IMR-90 (cell line): ENCODE results near the gene MDM2. TPM values are rescaled to one million over a fixed set of nuclear protein-coding genes. Genes with fewer than 3 reads are reported as not detected.

Source experiments
- ATAC-seq: fragments of 200-7000 bp; cut with Tn5 transposase; 2 replicates; pipeline ENCODE4 v1.9.1; 2020; ENCODE audit warnings: low read depth, mild to moderate bottlenecking, moderate library complexity
- BruUV-seq: library from RNA; stranded (reverse); fragments of 400-500 nt; replicated peaks from 2 replicates; lab custom pipeline; 2021; lab: Mats Ljungman, UMichigan
- CTCF ChIA-PET: fragments of 300-600 bp; formaldehyde crosslinking; extraction: SDS; loops from one replicate; lab custom pipeline; 2021; ENCODE audit warnings: antibody characterized with exemption; lab: Yijun Ruan, JAX
- POLR2A ChIA-PET: fragments of 300-600 bp; sonication (Branson Sonifier 250); formaldehyde crosslinking; loops from one replicate; lab custom pipeline; 2022; ENCODE audit warnings: antibody characterized with exemption; ENCODE audit not compliant: unreplicated experiment; lab: Charles Lee
- DNase-seq: peaks from one replicate; pipeline ENCODE4 v3.0.0; 2013
- H2AFZ ChIP-seq: replicated peaks from 2 replicates; pipeline ENCODE3; 2013; ENCODE audit warnings: low read length, mild to moderate bottlenecking; ENCODE audit not compliant: poor library complexity
- H2AK5ac ChIP-seq: 2 replicates; pipeline ENCODE4 v1.6.1; 2013; ENCODE audit warnings: low read depth, low read length, inconsistent platforms
- H2AK9ac ChIP-seq: replicated peaks from 2 replicates; pipeline ENCODE3; 2013; ENCODE audit warnings: mild to moderate bottlenecking, low read depth, low read length, moderate library complexity; ENCODE audit not compliant: poor library complexity
- H2BK120ac ChIP-seq: 2 replicates; pipeline ENCODE4 v1.6.1; 2013; ENCODE audit warnings: low read depth, low read length, inconsistent platforms
- H2BK15ac ChIP-seq: 3 replicates; pipeline ENCODE4 v1.6.1; 2013; ENCODE audit warnings: low read depth, low read length, inconsistent platforms
- H2BK20ac ChIP-seq: 2 replicates; pipeline ENCODE4 v1.6.1; 2013; ENCODE audit warnings: low read depth, mild to moderate bottlenecking, inconsistent platforms, low read length, moderate library complexity
- H2BK5ac ChIP-seq: 2 replicates; pipeline ENCODE4 v1.6.1; 2013; ENCODE audit warnings: mild to moderate bottlenecking, low read depth, low read length, inconsistent platforms; ENCODE audit not compliant: poor library complexity, severe bottlenecking
- H3K14ac ChIP-seq: replicated peaks from 2 replicates; pipeline ENCODE4 v1.6.1; 2013; ENCODE audit warnings: low read depth, low read length, inconsistent platforms
- H3K18ac ChIP-seq: 2 replicates; pipeline ENCODE4 v1.6.1; 2013; ENCODE audit warnings: low read depth, low read length, control low read depth
- H3K23ac ChIP-seq: 2 replicates; pipeline ENCODE4 v1.6.1; 2013; ENCODE audit warnings: low read depth, low read length, inconsistent platforms
- H3K27ac ChIP-seq: 2 replicates; pipeline ENCODE4 v1.5.1; 2013; ENCODE audit warnings: mild to moderate bottlenecking, control low read depth, low read length; ENCODE audit not compliant: insufficient read depth
- H3K27me3 ChIP-seq: 2 replicates; pipeline ENCODE4 v1.6.1; 2013; ENCODE audit warnings: low read length; ENCODE audit not compliant: control insufficient read depth, insufficient read depth
- H3K36me3 ChIP-seq: 2 replicates; pipeline ENCODE4 v1.6.1; 2013; ENCODE audit warnings: low read length, mixed read lengths; ENCODE audit not compliant: control insufficient read depth, insufficient read depth
- H3K4ac ChIP-seq: 2 replicates; pipeline ENCODE4 v1.6.1; 2013; ENCODE audit warnings: low read depth, low read length, inconsistent platforms
- H3K4me1 ChIP-seq: 2 replicates; pipeline ENCODE4 v1.6.1; 2013; ENCODE audit warnings: low read length, mixed read lengths; ENCODE audit not compliant: control insufficient read depth, insufficient read depth
- H3K4me2 ChIP-seq: 2 replicates; pipeline ENCODE4 v1.6.1; 2013; ENCODE audit warnings: low read depth, mild to moderate bottlenecking, control low read depth, low read length, moderate library complexity
- H3K4me3 ChIP-seq: 2 replicates; pipeline ENCODE4 v1.5.1; 2013; ENCODE audit warnings: low read depth, mild to moderate bottlenecking, control low read depth, low read length, moderate library complexity; ENCODE audit not compliant: insufficient read depth
- H3K56ac ChIP-seq: 2 replicates; pipeline ENCODE4 v1.6.1; 2013; ENCODE audit warnings: low read length, inconsistent platforms; ENCODE audit not compliant: insufficient read depth; ENCODE audit errors: extremely low read depth
- H3K79me1 ChIP-seq, 2 experiments: 2 replicates each; pipeline ENCODE4 v1.6.1; 2013; ENCODE audit warnings: low read length in 2 of 2, inconsistent platforms in 1 of 2, low read depth in 1 of 2
- H3K9ac ChIP-seq: 2 replicates; pipeline ENCODE4 v1.6.1; 2013; ENCODE audit warnings: low read depth, low read length, control low read depth
- H3K9me1 ChIP-seq: 2 replicates; pipeline ENCODE4 v1.6.1; 2013; ENCODE audit warnings: low read length, inconsistent platforms; ENCODE audit not compliant: insufficient read depth
- H3K9me3 ChIP-seq: 2 replicates; pipeline ENCODE4 v1.6.1; 2013; ENCODE audit warnings: low read length; ENCODE audit not compliant: control insufficient read depth, insufficient read depth
- H4K20me1 ChIP-seq: 2 replicates; pipeline ENCODE4 v1.6.1; 2013; ENCODE audit warnings: low read length, inconsistent platforms; ENCODE audit not compliant: insufficient read depth
- H4K5ac ChIP-seq: 2 replicates; pipeline ENCODE4 v1.6.1; 2013; ENCODE audit warnings: mild to moderate bottlenecking, low read depth, low read length, control low read depth
- H4K8ac ChIP-seq, 2 experiments: 2 replicates each; pipeline ENCODE4 v1.6.1; 2013; ENCODE audit warnings: low read depth in 2 of 2, low read length in 2 of 2, control low read depth in 1 of 2, inconsistent platforms in 1 of 2
- H4K91ac ChIP-seq: 2 replicates; pipeline ENCODE4 v1.6.1; 2013; ENCODE audit warnings: low read depth, low read length, inconsistent platforms; ENCODE audit not compliant: insufficient read depth
- POLR2A ChIP-seq: IDR thresholded peaks from 2 replicates; pipeline ENCODE4 v1.6.1; 2012; ENCODE audit warnings: mild to moderate bottlenecking, low read depth, low read length
- USF2 ChIP-seq: fragments of 150-350 bp; IDR thresholded peaks from 2 replicates; pipeline ENCODE4 v1.6.1; 2017; ENCODE audit warnings: mild to moderate bottlenecking, antibody characterized with exemption, low read length, low read depth
- WGBS, 2 experiments: methylation state at CpG; one replicate each; pipeline versions ENCODE4 v1.1.5 to v1.1.7; 2013; ENCODE audit warnings: missing lambda C conversion rate in 2 of 2; ENCODE audit not compliant: insufficient read length in 1 of 2; ENCODE audit errors: extremely low coverage in 2 of 2; 5-methylcytosine and 5-hydroxymethylcytosine counted together
- dilution Hi-C: fragments of 300-500 bp; cut with HindIII; formaldehyde crosslinking; loops from one replicate; pipeline ENCODE4 v1.14.3; 2018; ENCODE audit warnings: low sequenced_read_pairs; ENCODE audit not compliant: unreplicated experiment
- in situ Hi-C: fragments of 300-500 bp; cut with MboI; formaldehyde crosslinking; loops from 3 replicates; pipeline ENCODE4 v1.14.3; 2019; ENCODE audit warnings: low sequenced_read_pairs, inconsistent platforms, mixed read lengths
- intact Hi-C: fragments of 100-400 bp; cut with micrococcal nuclease; formaldehyde crosslinking; loops from 2 replicates; pipeline ENCODE4 v1.10.0; 2022
- polyA plus RNA-seq, 3 experiments: library from polyadenylated mRNA; depleted of rRNA; stranded (reverse); fragments of >200 nt; gene quantifications; 2 replicates each; pipeline ENCODE4 v1.2.3, GENCODE V29; 2012; ENCODE audit warnings: low replicate concordance in 1 of 3
- total RNA-seq: library from RNA; depleted of rRNA; stranded (reverse); fragments of >200 nt; gene quantifications from 2 replicates; pipeline ENCODE4 v1.2.3, GENCODE V29; 2012

Gene MDM2
- total and polyA plus RNA-seq, 2 of the 4 experiments (the other 2 are of a cell fraction): 21.9 to 196 TPM

- no peak for ATAC-seq
- no peak overlapping the region for H2AFZ ChIP-seq
- ChIA-PET POLR2A (no interaction called here), CTCF (no interaction called here)
- H3K36me3 ChIP-seq: no peaks in the 10 kb centered on the region
- no peak overlapping the region for H4K8ac ChIP-seq
- no peak overlapping the region for H3K4me3 ChIP-seq
- H4K5ac ChIP-seq: no peak overlapping the region
- no peak overlapping the region for H3K18ac ChIP-seq
- no peaks in the 10 kb centered on the region for H3K4me1 ChIP-seq
- no peak overlapping the region for H3K23ac ChIP-seq
- H4K20me1 ChIP-seq: no peaks in the 10 kb centered on the region
- H2AK9ac ChIP-seq: no peak overlapping the region
- no peak overlapping the region for H3K4ac ChIP-seq
- DNase-seq: no peak
- H3K27ac ChIP-seq: no peak overlapping the region
- no peak overlapping the region for H2AK5ac ChIP-seq
- no peak overlapping the region for H2BK20ac ChIP-seq
- no peaks in the 10 kb centered on the region for H3K9me3 ChIP-seq
- H2BK5ac ChIP-seq: no peak overlapping the region
- H2BK120ac ChIP-seq: no peak overlapping the region
- H3K79me1 ChIP-seq: no peaks in the 10 kb centered on the region
- no peak overlapping the region for H2BK15ac ChIP-seq
- H3K56ac ChIP-seq: no peak overlapping the region
- H3K14ac ChIP-seq: no peak overlapping the region
- H3K9me1 ChIP-seq: no peaks in the 10 kb centered on the region; the same call in 1 of the 2 replicates
- no peak overlapping the region for H3K4me2 ChIP-seq
- no peak overlapping the region for H3K9ac ChIP-seq
- no peaks in the 10 kb centered on the region for H3K27me3 ChIP-seq
- no TSS peak for BruUV-seq
- intact Hi-C loops: loop anchor here (5.0 kb wide), 1 partner anchor 390 kb away; no protein-coding TSS in a partner anchor
- WGBS, 2 experiments: 88% methylated on average over 1 of the region's 3 CpGs; no CpG with 5 or more reads in 1 of the 2 experiments
- dilution Hi-C loops: no loop called here
- TF ChIP-seq USF2 (no peak), POLR2A (no peak)
- no peak overlapping the region for H4K91ac ChIP-seq
- in situ Hi-C loops: loop anchor here (10.0 kb wide), 1 partner anchor 383 kb away; no protein-coding TSS in a partner anchor
Observed at GRCh38 chr12:68861890-68862289, 53.9 kb downstream of the MDM2 start.
